Measurements from ENCODE around the gene RPS16. TPM values are rescaled to one million over a fixed set of nuclear protein-coding genes. Genes with fewer than 3 reads are reported as not detected.

The RPS16 gene
- total RNA-seq, 4 donors from 2014 or later, result 1,086 to 2,005 (median 1,454) TPM

- TF ChIP-seq CTCF (IDR thresholded peaks at IDR 0.05; ENCODE audit: low read depth), result no peak
These were observed 44.9 kb downstream of the RPS16 start, which contains the start of the genes MED29 and PAF1 for GRCh38 chr19:39390751-39391437. TSS of gene MED29 (plus strand) at chr19:39391378. CDS start at chr19:39391423, 45 bp downstream. TSS of gene PAF1 (minus strand) at chr19:39391106. CDS start at chr19:39390864, 242 bp downstream.

- no peak for TF ChIP-seq CTCF (IDR thresholded peaks at IDR 0.05; ENCODE audit: low read depth)
These were observed 45.3 kb downstream of the RPS16 start for GRCh38 chr19:39390451-39390750.

GRCh38 chr19:39389631-39390414 is 45.9 kb downstream of the RPS16 start:
- TF ChIP-seq CTCF (IDR thresholded peaks at IDR 0.05; ENCODE audit: low read depth), result no peak

GRCh38 chr19:39388657-39389056 is 47.1 kb downstream of the RPS16 start:
- TF ChIP-seq CTCF (IDR thresholded peaks at IDR 0.05; ENCODE audit: low read depth), result no peak

GRCh38 chr19:39386557-39386956 is 49.2 kb downstream of the RPS16 start:
- TF ChIP-seq CTCF (IDR thresholded peaks at IDR 0.05; ENCODE audit: low read depth), result no peak

GRCh38 chr19:39385629-39386411 is 49.9 kb downstream of the RPS16 start:
- no peak for TF ChIP-seq CTCF (IDR thresholded peaks at IDR 0.05; ENCODE audit: low read depth)
